ENCODE results near the gene BANP.
"Not testable (repeated sequence)": the region's sequence is repeated elsewhere in the genome, so short reads cannot be mapped to it uniquely, and the experiment has no call there.

The BANP gene

DNA sequence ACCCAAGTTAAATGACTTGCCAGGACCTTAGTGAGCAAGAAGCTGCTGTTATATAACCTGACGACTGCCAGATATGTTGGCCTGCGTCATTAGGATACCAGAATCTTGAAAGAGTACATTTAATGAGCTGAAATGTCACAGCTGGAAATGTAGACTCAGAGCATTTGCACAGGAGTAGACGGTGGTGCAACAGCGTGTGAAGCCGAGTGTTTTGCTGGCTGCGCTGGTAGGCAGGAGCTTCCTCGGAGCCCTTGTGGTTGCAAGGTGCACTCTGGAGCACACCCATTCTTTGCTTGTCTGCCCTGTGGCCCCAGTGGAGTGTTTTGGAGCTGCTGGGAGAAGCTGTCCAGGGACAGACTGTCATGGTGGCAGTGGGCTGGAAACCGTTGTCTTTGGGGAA lies 79.3 kb downstream of the BANP start:
- TF ChIP-seq, protein P1, sequence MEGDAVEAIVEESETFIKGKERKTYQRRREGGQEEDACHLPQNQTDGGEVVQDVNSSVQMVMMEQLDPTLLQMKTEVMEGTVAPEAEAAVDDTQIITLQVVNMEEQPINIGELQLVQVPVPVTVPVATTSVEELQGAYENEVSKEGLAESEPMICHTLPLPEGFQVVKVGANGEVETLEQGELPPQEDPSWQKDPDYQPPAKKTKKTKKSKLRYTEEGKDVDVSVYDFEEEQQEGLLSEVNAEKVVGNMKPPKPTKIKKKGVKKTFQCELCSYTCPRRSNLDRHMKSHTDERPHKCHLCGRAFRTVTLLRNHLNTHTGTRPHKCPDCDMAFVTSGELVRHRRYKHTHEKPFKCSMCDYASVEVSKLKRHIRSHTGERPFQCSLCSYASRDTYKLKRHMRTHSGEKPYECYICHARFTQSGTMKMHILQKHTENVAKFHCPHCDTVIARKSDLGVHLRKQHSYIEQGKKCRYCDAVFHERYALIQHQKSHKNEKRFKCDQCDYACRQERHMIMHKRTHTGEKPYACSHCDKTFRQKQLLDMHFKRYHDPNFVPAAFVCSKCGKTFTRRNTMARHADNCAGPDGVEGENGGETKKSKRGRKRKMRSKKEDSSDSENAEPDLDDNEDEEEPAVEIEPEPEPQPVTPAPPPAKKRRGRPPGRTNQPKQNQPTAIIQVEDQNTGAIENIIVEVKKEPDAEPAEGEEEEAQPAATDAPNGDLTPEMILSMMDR (IDR thresholded peaks at IDR 0.05; ENCODE audit: low read depth, low read length) = no peak
- no peak for DNase-seq (ENCODE audit: extremely low read depth, low read depth)

- DNase-seq (ENCODE audit: extremely low read depth, low read depth) = not testable (repeated sequence)
These were observed 79.7 kb downstream of the BANP start for GRCh38 chr16:88030961-88031360.

DNA sequence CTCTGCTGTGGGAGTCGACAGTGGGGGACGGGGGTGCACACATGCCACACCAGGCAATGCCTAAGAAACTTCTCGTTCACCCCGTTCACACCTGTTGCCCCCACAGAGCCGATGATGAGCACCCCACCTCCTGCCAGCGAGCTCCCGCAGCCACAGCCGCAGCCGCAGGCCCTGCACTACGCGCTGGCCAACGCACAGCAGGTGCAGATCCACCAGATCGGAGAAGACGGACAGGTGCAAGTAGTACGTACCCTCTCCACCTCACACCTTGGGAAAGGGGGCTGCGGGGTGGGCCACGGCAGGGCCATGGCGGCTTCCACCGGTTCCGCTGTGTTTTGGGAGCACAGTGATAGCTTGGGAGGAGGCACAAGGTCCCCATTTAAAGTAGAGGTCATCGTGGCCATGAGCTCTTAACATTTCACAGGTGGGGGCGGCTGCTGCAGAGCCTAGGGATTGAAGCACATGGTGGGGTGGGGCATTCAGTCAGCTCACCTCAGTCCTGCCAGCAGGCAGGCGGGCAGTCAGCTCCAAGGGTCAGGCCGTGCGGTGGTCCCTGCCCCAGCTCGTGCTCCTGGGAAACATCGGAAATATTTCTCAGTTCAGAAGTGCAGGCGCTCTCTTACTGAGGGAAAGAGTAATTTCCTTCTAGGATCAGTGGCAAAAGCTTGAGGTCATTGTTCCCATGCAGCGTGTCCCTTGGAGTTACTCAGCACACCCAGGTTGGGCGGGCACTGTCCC lies 81.9 kb downstream of the BANP start:
- DNase-seq (ENCODE audit: extremely low read depth, low read depth) = not testable (repeated sequence)

GRCh38 chr16:88034770-88035169 lies 83.5 kb downstream of the BANP start:
- TF ChIP-seq, protein P1 (IDR thresholded peaks at IDR 0.05; ENCODE audit: low read depth, low read length) = no peak
- no peak for DNase-seq (ENCODE audit: extremely low read depth, low read depth)

DNA sequence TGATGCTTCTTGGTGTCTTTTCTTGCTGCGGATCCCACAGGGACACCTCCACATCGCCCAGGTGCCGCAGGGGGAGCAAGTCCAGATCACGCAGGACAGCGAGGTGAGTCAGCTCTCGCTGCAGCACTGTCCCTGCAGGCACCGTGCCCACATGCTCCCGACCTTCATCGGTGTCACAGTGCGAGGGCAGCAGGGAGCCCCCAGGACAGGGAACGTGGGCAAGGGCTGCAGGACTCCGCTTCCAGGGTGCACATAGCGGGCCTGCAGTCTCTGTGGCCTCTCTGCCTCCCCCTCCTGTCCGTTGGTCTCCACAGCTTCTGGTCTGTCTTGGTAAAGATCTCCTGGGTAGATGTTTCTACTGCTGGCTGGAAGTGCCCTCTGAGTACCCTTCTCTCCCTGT lies 84.1 kb downstream of the BANP start:
- TF ChIP-seq, protein P1 (IDR thresholded peaks at IDR 0.05; ENCODE audit: low read depth, low read length) = no peak

GRCh38 chr16:88035884-88036639 lies 84.8 kb downstream of the BANP start:
- DNase-seq (ENCODE audit: extremely low read depth, low read depth) = not testable (repeated sequence)

More for the DNA sequence above, 84.1 kb downstream of the BANP start:
- DNase-seq (ENCODE audit: extremely low read depth, low read depth) = no peak

DNA sequence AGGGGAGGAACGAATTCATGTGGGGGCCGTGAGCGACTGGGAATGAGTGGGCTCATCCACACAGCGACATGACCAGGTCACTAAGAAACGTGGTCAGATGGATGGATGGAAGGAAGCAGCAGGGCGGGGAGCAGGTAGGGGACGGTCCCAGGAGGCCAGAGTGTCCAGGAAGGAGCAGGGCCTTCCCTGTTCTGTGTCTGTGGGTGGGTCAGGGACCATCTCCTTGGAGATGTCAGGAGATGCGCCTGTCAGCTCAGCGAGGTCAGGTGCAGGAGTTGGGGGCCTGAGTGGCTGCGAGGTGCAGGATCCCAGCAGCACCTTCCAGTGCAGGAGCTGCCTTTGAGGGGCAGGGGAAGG lies 85.4 kb downstream of the BANP start:
- DNase-seq (ENCODE audit: extremely low read depth, low read depth) = not testable (repeated sequence)

- DNase-seq (ENCODE audit: extremely low read depth, low read depth) = not testable (repeated sequence)
These were observed 86.1 kb downstream of the BANP start for GRCh38 chr16:88037359-88037758.

DNA sequence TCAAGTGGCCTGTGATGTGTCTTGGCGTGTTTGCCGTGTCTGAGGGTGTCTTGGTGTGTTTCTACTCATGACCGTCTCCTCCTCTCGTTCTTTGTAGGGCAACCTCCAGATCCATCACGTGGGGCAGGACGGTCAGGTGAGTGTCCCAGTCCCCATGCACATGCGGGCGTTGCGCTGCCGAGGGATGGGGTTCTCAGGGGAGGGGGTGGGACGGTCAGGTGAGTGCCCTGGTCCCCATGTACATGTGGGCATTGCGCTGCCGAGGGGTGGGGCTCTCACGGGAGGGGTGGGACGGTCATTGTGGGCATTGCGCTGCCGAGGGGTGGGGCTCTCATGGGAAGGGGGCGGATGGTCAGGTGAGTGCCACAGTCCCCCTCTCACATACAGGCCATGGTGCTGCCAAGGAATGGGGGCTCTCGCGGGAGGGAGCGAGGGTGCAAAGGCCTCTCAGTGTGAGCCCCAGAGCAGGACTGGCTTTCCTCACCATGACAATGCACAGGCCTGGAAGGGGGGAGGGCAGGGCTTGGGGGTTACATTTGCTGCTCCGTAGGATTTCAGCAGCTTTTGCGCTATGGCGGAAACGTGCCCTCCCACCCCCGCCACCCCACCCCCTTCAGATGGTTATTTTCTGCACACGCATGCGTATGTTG lies 86.8 kb downstream of the BANP start:
- not testable (repeated sequence) for DNase-seq (ENCODE audit: extremely low read depth, low read depth)

DNA sequence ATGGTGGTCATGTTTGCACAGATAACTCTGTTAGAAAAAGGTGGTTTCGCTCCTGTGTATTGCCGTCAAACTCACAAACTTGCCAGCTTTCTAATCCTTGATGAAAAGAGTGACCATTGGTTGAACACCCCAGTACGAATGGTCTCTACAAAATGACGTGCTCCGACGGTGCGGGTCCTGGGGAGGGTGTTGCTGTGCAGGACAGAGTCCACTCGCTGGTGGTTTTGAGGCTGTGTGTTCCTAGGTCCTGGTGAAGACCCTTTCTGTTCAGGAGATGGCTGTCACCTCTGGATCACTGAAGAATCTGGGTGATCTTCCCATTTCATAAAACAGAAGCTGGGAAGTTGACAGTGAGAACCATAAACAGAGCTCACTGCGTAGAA lies 87.3 kb downstream of the BANP start:
- not testable (repeated sequence) for DNase-seq (ENCODE audit: extremely low read depth, low read depth)

- TF ChIP-seq, protein P1 (IDR thresholded peaks at IDR 0.05; ENCODE audit: low read depth, low read length) = no peak
- no peak for DNase-seq (ENCODE audit: extremely low read depth, low read depth)
These were observed 88.4 kb downstream of the BANP start for GRCh38 chr16:88039591-88039990.

DNA sequence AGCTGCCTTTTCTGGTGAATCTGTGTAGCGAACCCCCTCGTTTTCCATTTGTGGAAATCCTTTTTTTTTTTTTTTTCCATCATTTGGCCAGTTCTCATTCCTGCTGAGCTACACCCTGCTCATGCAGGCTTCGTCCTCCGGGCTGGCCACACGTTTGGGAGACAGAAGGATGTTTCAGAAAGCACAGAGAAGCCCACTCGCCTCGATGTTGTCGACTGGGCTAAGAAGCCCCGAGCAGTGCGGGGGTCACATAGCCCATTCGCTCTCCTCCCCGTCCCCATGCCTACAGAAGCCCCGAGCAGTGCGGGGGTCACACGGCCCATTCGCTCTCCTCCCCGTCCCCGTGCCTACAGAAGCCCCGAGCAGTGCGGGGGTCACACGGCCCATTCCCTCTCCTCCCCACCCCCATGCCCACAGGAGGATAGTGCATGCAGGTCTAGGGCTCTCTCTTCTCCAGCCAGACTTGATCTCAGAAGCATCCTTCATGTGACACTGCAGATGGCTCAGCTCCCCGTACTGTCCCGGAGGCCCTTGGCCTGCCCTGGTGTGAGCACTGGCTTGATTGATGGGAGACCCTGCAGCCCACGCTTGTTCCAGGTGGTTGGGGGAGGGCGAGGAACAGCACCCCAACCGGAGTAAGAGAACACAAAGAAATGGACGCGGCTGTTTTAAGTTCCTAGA lies 89.1 kb downstream of the BANP start:
- not testable (repeated sequence) for DNase-seq (ENCODE audit: extremely low read depth, low read depth)

DNA sequence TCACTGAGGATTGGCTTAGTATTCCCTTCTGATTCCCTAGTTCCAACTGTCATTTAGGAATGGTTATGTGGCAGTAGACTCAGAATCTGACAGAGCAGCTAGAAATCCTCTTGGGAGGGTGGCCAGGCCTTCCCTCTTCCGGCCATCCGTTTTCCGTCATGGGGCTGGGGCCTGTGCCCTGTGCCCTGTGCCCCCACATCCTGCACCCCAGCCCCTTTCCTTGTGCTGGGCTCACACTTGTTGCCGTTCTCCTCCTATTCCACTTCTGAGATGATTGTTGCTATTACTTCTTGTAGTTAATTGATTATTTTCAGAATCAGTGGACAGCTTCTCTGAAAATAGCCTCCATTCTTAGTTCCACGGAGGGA lies 89.6 kb downstream of the BANP start:
- DNase-seq (ENCODE audit: extremely low read depth, low read depth) = not testable (repeated sequence)

GRCh38 chr16:88041506-88041905 lies 90.3 kb downstream of the BANP start:
- not testable (repeated sequence) for DNase-seq (ENCODE audit: extremely low read depth, low read depth)

GRCh38 chr16:88041986-88042562 lies 90.8 kb downstream of the BANP start:
- not testable (repeated sequence) for DNase-seq (ENCODE audit: extremely low read depth, low read depth)

Measured in AG09319 (cell line).